Suprapubic skin (tissue), 4 donors: ENCODE data around the gene KLF7. TPM values are rescaled to one million over a fixed set of nuclear protein-coding genes. Genes with fewer than 3 reads are reported as not detected.

Experiments
- DNase-seq, 2 donors: peaks; one replicate each; pipeline ENCODE4 v3.0.0-alpha.2; 2019; ENCODE audit warnings: low spot score in 2 of 2
- H3K27ac ChIP-seq: fragments of 200-600 bp; sonication (generic); one replicate; pipeline ENCODE4 v1.5.1; 2019
- H3K27me3 ChIP-seq: fragments of 200-600 bp; sonication (generic); one replicate; pipeline ENCODE4 v1.5.1; 2019
- H3K36me3 ChIP-seq: fragments of 200-600 bp; sonication (generic); one replicate; pipeline ENCODE4 v1.5.1; 2019
- H3K4me1 ChIP-seq: fragments of 200-600 bp; sonication (generic); one replicate; pipeline ENCODE4 v1.5.1; 2019
- H3K4me3 ChIP-seq: fragments of 200-600 bp; sonication (generic); one replicate; pipeline ENCODE4 v1.5.1; 2019; ENCODE audit warnings: mild to moderate bottlenecking
- H3K9me3 ChIP-seq: fragments of 200-600 bp; sonication (generic); one replicate; pipeline ENCODE4 v1.5.1; 2019
- CTCF ChIP-seq, 2 donors: fragments of 200-600 bp in 1 of 2; fragments of 450-650 bp in 1 of 2; sonication (generic) in 1 of 2; IDR thresholded peaks; one replicate each; pipeline ENCODE4 v1.5.1; 2016 to 2019; ENCODE audit warnings: antibody characterized with exemption in 2 of 2, mild to moderate bottlenecking in 1 of 2, moderate library complexity in 1 of 2
- EP300 ChIP-seq: sonication (generic); formaldehyde crosslinking; IDR thresholded peaks from one replicate; pipeline ENCODE4 v1.6.1; 2017; ENCODE audit warnings: antibody characterized with exemption
- POLR2A ChIP-seq, 2 donors: fragments of 450-650 bp; IDR thresholded peaks; one replicate each; pipeline ENCODE4 v1.6.1; 2017; ENCODE audit warnings: antibody characterized with exemption in 2 of 2, mild to moderate bottlenecking in 2 of 2, moderate library complexity in 2 of 2
- POLR2AphosphoS5 ChIP-seq, 3 donors: sonication (generic); formaldehyde crosslinking; IDR thresholded peaks; one replicate each; pipeline ENCODE4 v1.6.1; 2017; ENCODE audit warnings: antibody characterized with exemption in 3 of 3
- WGBS: methylation state at CpG from one replicate; pipeline ENCODE4 v1.1.5; 2018; 5-methylcytosine and 5-hydroxymethylcytosine counted together
- total RNA-seq, 4 donors: library from RNA; depleted of rRNA; stranded (reverse); fragments of >200 nt; gene quantifications; one replicate each; pipeline ENCODE4 v1.1.0, GENCODE V29; 2016

KLF7 gene
- total RNA-seq, 4 donors from 2014 or later: 10.0 to 17.4 (median 10.7) TPM

GRCh38 chr2:207155516-207156444 is 10.0 kb downstream of the KLF7 start:
- WGBS: 88% methylated on average over 11 of the region's 11 CpGs
- H3K27ac ChIP-seq: no peak overlapping the region
- TF ChIP-seq CTCF (IDR thresholded peaks at IDR 0.05) (no peak), POLR2A (IDR thresholded peaks at IDR 0.05) (no peak), POLR2AphosphoS5 (IDR thresholded peaks at IDR 0.05) (no peak), EP300 (no peak)
- no peak overlapping the region for H3K4me3 ChIP-seq
- peaks cover 73% of the 10 kb centered on the region for H3K4me1 ChIP-seq
- DNase-seq: no peak
- no peaks in the 10 kb centered on the region for H3K27me3 ChIP-seq
- H3K9me3 ChIP-seq: no peaks in the 10 kb centered on the region
- no peaks in the 10 kb centered on the region for H3K36me3 ChIP-seq

GRCh38 chr2:207154556-207155510 is 10.9 kb downstream of the KLF7 start:
- Histone ChIP-seq H3K4me1 (peaks cover 69% of the 10 kb centered on the region), H3K27me3 (no peaks in the 10 kb centered on the region), H3K27ac (no peak overlapping the region), H3K9me3 (no peaks in the 10 kb centered on the region), H3K4me3 (no peak overlapping the region), H3K36me3 (no peaks in the 10 kb centered on the region)
- no peak for DNase-seq
- TF ChIP-seq POLR2A (IDR thresholded peaks at IDR 0.05) (no peak), EP300 (no peak), POLR2AphosphoS5 (IDR thresholded peaks at IDR 0.05) (no peak), CTCF (IDR thresholded peaks at IDR 0.05) (no peak)
- WGBS: 90% methylated on average over 4 of the region's 4 CpGs

GRCh38 chr2:207153266-207153975 is 12.3 kb downstream of the KLF7 start:
- no peaks in the 10 kb centered on the region for H3K27me3 ChIP-seq
- peaks cover 80% of the 10 kb centered on the region for H3K4me1 ChIP-seq
- no peak overlapping the region for H3K4me3 ChIP-seq
- WGBS: 77% methylated on average over 1 of the region's 1 CpG
- H3K36me3 ChIP-seq: no peaks in the 10 kb centered on the region
- DNase-seq: no peak
- H3K27ac ChIP-seq: no peak overlapping the region
- no peak for TF ChIP-seq CTCF (IDR thresholded peaks at IDR 0.05)
- no peaks in the 10 kb centered on the region for H3K9me3 ChIP-seq

- no peaks in the 10 kb centered on the region for H3K27me3 ChIP-seq
- H3K27ac ChIP-seq: no peak overlapping the region
- no peaks in the 10 kb centered on the region for H3K9me3 ChIP-seq
- H3K36me3 ChIP-seq: no peaks in the 10 kb centered on the region
- peaks cover 77% of the 10 kb centered on the region for H3K4me1 ChIP-seq
- H3K4me3 ChIP-seq: no peak overlapping the region
- 73% methylated on average over 6 of the region's 6 CpGs for WGBS
- no peak for DNase-seq
- TF ChIP-seq POLR2A (IDR thresholded peaks at IDR 0.05) (no peak), POLR2AphosphoS5 (IDR thresholded peaks at IDR 0.05) (no peak), EP300 (no peak), CTCF (IDR thresholded peaks at IDR 0.05) (no peak)
Measured at GRCh38 chr2:207151048-207151447, 14.7 kb downstream of the KLF7 start.
